RWPE1 (cell line): ENCODE data around the gene IRF9.
A peak's percentile ranks its signal among the peaks of the same experiment; 100 is the strongest.

ENCODE experiments used
- CTCF ChIA-PET: fragments of 350-600 bp; sonication (Branson Sonifier 250); formaldehyde crosslinking; extraction: SDS; loops from one replicate; lab custom pipeline; 2021; lab: Yijun Ruan, JAX
- POLR2A ChIA-PET: fragments of 400-600 bp; formaldehyde crosslinking; extraction: SDS; loops from one replicate; lab custom pipeline; 2020; ENCODE audit warnings: antibody characterized with exemption; ENCODE audit not compliant: low non-redundant PET; lab: Yijun Ruan, JAX
- DNase-seq: peaks from one replicate; pipeline ENCODE4 v3.0.0; 2012; ENCODE audit warnings: low spot score
- H3K27ac ChIP-seq: fragments of 450-650 bp; 2 replicates; pipeline ENCODE4 v1.5.1; 2017
- CTCF ChIP-seq: fragments of 450-650 bp; conservative IDR thresholded peaks from 2 replicates; pipeline ENCODE4 v1.5.1; 2017; ENCODE audit warnings: low read depth, mild to moderate bottlenecking

IRF9 gene

GRCh38 chr14:24167469-24168114, 6.5 kb downstream of the IRF9 start:
- H3K27ac ChIP-seq: peak overlapping the region; percentile 46
- ChIA-PET POLR2A (no interaction called here), CTCF (interaction anchor here (0.6 kb wide), 2 partner anchors 11 to 1087 kb away, joined by 3 to 5 read pairs; no protein-coding TSS in a partner anchor)
- no peak for TF ChIP-seq CTCF
- DNase-seq: no peak

GRCh38 chr14:24171422-24172260, 10.6 kb downstream of the IRF9 start, which contains the start of gene REC8:
TSS of gene REC8 (plus strand) at chr14:24172080. CDS start at chr14:24172553, 473 bp downstream.
- POLR2A ChIA-PET: interaction anchor here (0.6 kb wide), 1 partner anchor 11 kb away, joined by 7 read pairs; no protein-coding TSS in a partner anchor
- no peak for TF ChIP-seq CTCF
- H3K27ac ChIP-seq: peak within 1 kb of the TSS; percentile 5; the same call in 1 of the 2 replicates
- CTCF ChIA-PET: no interaction called here
- DNase-seq: no peak

GRCh38 chr14:24172261-24172860, 11.3 kb downstream of the IRF9 start:
- DNase-seq: no peak
- no peak overlapping the region for H3K27ac ChIP-seq
- TF ChIP-seq CTCF: no peak
- POLR2A ChIA-PET: no interaction called here
- CTCF ChIA-PET: no interaction called here

GRCh38 chr14:24172871-24173281, 11.8 kb downstream of the IRF9 start:
- no peak for TF ChIP-seq CTCF
- ChIA-PET CTCF (interaction anchor here (0.6 kb wide), 1 partner anchor 98 kb away, joined by 3 read pairs; no protein-coding TSS in a partner anchor), POLR2A (interaction anchor here (0.6 kb wide), 1 partner anchor 79 kb away, joined by 4 read pairs; no protein-coding TSS in a partner anchor)
- H3K27ac ChIP-seq: peak overlapping the region; percentile 5
- no peak for DNase-seq

GRCh38 chr14:24176599-24176998, 15.5 kb downstream of the IRF9 start:
- CTCF ChIA-PET: interaction anchor here (1.2 kb wide), 1 partner anchor 15 kb away, joined by 3 read pairs; the partner anchor contains the start of gene IRF9
- TF ChIP-seq CTCF: no peak
- DNase-seq: no peak
- POLR2A ChIA-PET: no interaction called here
- peak overlapping the region; percentile 60 for H3K27ac ChIP-seq
